ENCODE results near the gene OOSP1. TPM values are rescaled to one million over a fixed set of nuclear protein-coding genes. Genes with fewer than 3 reads are reported as not detected.

Gene OOSP1
- total RNA-seq, 1 donor from 2014 or later = not detected

- H3K9me3 ChIP-seq = no peaks in the 10 kb centered on the region
- no peak for DNase-seq (ENCODE audit: extremely low spot score in 2 of 2)
- no peaks in the 10 kb centered on the region for H3K27me3 ChIP-seq
- H3K4me1 ChIP-seq = no peaks in the 10 kb centered on the region
- H3K27ac ChIP-seq = no peak overlapping the region
- no peaks in the 10 kb centered on the region for H3K36me3 ChIP-seq
- intact Hi-C loops (cut with DNase I) = no loop called here
- TF ChIP-seq CTCF (IDR thresholded peaks at IDR 0.05) (no peak), POLR2AphosphoS5 (IDR thresholded peaks at IDR 0.05; ENCODE audit: insufficient read depth in 1 of 2, low read depth in 1 of 2) (no peak), POLR2A (IDR thresholded peaks at IDR 0.05) (no peak)
- no peak overlapping the region for H3K4me3 ChIP-seq
Observed at GRCh38 chr11:59999691-60000090, 61.5 kb downstream of the OOSP1 start.

- TF ChIP-seq POLR2A (IDR thresholded peaks at IDR 0.05) (no peak), POLR2AphosphoS5 (IDR thresholded peaks at IDR 0.05; ENCODE audit: insufficient read depth in 1 of 2, low read depth in 1 of 2) (no peak), CTCF (IDR thresholded peaks at IDR 0.05) (no peak)
Observed at GRCh38 chr11:60003729-60004128, 65.5 kb downstream of the OOSP1 start.

GRCh38 chr11:60005360-60005759, 67.1 kb downstream of the OOSP1 start:
- no peak overlapping the region for H3K4me3 ChIP-seq
- intact Hi-C loops (cut with DNase I) = no loop called here
- no peaks in the 10 kb centered on the region for H3K9me3 ChIP-seq
- no peak for DNase-seq (ENCODE audit: extremely low spot score in 2 of 2)
- H3K36me3 ChIP-seq = no peaks in the 10 kb centered on the region
- H3K27ac ChIP-seq = no peak overlapping the region
- H3K4me1 ChIP-seq = no peaks in the 10 kb centered on the region
- TF ChIP-seq POLR2AphosphoS5 (IDR thresholded peaks at IDR 0.05; ENCODE audit: insufficient read depth in 1 of 2, low read depth in 1 of 2) (no peak), CTCF (IDR thresholded peaks at IDR 0.05) (no peak), POLR2A (IDR thresholded peaks at IDR 0.05) (no peak)
- no peaks in the 10 kb centered on the region for H3K27me3 ChIP-seq

More at GRCh38 chr11:60003729-60004128, 65.5 kb downstream of the OOSP1 start:
- Histone ChIP-seq H3K4me3 (no peak overlapping the region), H3K27ac (no peak overlapping the region), H3K36me3 (no peaks in the 10 kb centered on the region), H3K4me1 (no peaks in the 10 kb centered on the region), H3K9me3 (no peaks in the 10 kb centered on the region), H3K27me3 (no peaks in the 10 kb centered on the region)
- no peak for DNase-seq (ENCODE audit: extremely low spot score in 2 of 2)
- intact Hi-C loops (cut with DNase I) = no loop called here

Other genes starting within 250 kb of the OOSP1 start
- gene OR10V1, start 224.6 kb upstream of the OOSP1 start, total RNA-seq = not detected
- 39.8 TPM for gene STX3, start 183.1 kb upstream of the OOSP1 start, total RNA-seq
- gene MRPL16, start 127.7 kb upstream of the OOSP1 start, total RNA-seq = 38.3 TPM
- gene CBLIF, start 92.9 kb upstream of the OOSP1 start, total RNA-seq = not detected
- gene TCN1, start 71.9 kb upstream of the OOSP1 start, total RNA-seq = 8.1 TPM
- not detected for gene OOSP3, start 59.6 kb upstream of the OOSP1 start, total RNA-seq
- not detected for gene OOSP4A, start 25.6 kb downstream of the OOSP1 start, total RNA-seq
- not detected for gene OOSP4B, start 78.7 kb downstream of the OOSP1 start, total RNA-seq
- gene OOSP2, start 102.0 kb downstream of the OOSP1 start, total RNA-seq = not detected
- not detected for gene MS4A3, start 118.2 kb downstream of the OOSP1 start, total RNA-seq
- gene MS4A2, start 150.2 kb downstream of the OOSP1 start, total RNA-seq = 10.3 TPM
- gene MS4A6A, start 244.7 kb downstream of the OOSP1 start, total RNA-seq = 30.7 TPM

All from vagina (tissue), 2 donors.